ENCODE results near the gene CDKN2D.
A peak's percentile ranks its signal among the peaks of the same experiment; 100 is the strongest.

The CDKN2D gene

DNA sequence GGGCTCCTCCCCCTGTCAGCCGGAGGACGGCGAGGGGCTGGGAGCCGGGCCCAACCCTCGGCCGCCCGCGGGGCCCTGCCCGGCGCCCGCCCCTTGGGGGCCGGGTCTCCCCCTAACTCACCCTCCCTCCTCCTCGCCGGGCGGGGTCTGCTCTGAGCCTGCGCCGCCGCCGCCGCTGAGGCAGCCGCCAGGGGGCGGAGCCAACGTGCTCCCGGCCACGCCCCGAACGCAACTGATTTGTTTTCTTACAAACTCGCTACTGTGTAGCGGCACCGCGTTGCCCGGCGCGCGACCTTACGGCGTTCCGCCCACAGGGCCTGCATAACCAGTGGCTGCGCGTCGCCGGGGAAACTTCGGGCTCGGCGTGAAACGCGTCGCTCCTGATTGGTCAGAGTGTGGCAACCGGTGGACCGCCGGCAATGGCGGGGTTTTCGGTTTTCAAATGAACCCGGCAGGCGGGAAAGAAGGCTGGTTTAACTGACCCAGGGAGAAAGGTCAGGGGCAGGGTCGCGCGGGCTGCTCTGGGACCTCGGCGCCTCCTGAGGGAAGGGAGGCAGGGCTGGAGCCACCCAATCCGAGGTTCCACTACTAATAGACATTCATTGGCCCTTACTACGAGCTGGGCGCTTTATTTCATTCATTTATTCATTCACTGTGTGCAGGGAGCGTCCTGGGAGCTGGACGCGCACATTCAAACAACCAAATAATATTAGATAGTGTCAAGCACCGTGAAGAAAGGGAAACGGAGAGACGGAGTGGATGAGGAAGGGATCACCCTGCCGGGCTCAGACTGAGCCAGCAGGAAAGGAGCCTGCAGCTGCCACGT is at the start of gene CDKN2D:
CDKN2D (minus strand) TSS at position 154 of the 826 bp plus-strand sequence. CDS start 326 bp downstream, outside the sequence.
- peak; percentile 99 to 100 for DNase-seq (ENCODE audit: low read depth in 1 of 2, low spot score in 1 of 2)

DNA sequence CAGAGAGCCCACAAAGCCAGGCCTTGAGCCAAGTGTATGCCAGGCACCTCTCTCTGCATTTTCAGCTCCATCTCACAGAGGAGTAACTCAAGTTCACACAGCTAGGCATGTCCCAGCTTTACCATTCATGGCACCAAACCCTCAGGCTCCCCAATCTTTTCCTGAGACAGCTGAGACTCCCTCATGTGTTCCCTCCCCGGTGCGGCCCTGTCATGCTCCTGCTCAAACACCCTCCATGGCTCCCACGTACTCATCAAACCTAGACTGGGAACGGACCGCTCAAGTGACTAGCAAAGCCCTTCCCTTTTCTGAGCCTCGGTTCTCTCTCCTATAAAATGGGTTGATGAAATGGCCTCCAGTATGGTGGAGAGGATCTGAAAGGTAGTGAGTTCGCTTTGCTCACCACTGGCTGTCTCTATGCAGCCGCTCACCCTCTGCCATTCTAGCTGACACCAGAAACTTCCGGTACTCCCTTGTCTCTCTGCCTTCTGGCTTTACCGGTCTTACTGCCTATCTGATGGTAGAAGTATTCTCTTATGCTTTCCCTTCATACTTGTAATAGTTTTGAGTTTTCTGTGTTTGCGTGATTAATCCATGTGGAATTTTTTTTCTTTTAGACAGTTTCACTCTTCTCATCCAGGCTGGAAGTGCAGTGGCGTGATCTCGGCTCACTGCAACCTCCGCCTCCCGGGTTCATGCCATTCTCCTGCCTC is 48.8 kb upstream of the CDKN2D start:
- DNase-seq (ENCODE audit: low read depth in 1 of 2, low spot score in 1 of 2), result no peak

DNA sequence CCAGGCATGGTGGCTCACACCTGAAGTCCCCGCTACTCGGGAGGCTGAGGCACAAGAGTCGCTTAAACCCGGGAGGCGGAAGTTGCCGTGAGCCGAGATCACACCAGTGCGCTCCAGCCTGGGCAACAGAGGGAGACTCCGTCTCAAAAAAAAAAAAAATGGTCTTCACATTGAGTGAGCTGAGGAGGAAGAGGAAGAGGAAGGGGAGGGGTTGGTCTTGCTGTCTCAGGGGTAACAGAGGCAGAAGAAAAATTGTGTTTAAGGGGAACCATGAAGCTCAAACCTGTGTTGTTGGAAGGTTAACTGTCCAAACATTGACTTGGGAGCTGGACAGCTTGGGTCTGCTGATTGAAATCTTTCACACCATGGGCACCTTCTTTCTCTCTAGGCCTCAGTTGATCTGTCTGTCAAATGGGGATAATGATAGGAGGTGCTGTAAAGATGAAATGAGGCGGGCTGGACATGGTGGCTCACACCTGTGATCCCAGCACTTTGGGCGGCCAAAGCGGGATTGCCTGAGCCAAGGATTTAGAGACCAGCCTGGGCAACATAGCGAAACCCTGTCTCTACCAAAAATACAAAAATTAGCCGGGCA is 46.7 kb upstream of the CDKN2D start:
- no peak for DNase-seq (ENCODE audit: low read depth in 1 of 2, low spot score in 1 of 2)

DNA sequence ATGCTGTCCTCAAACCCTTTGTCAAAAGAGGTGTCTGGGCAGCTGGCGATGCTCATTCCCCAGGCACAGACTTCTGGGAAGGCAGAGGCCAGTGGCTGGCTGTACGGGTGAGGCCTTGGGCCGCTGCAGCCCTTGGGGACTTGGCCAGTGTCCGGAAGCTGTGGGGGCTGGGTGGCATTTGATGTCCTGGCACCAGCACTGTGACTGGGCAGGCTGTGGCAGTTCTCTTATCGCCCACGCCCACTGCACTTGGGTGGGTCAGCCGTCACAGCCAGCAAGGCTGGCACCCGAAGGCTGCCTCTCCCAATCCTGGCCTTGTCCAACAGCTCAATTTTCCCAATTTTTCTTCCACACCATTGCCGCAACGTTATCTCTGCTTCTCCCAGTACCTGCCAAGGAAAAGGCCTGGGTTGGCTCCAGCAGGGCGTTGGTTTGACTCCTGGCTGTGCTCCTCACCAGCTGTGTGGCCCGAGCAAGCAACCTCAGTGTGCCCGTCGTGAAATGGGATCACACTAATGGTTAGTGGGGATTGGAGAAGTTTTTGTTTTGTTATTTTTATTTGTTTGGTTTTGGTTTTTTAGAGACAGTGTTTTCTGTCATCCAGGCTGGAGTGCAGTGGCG is 43.8 kb upstream of the CDKN2D start:
- no peak for DNase-seq (ENCODE audit: low read depth in 1 of 2, low spot score in 1 of 2)

DNA sequence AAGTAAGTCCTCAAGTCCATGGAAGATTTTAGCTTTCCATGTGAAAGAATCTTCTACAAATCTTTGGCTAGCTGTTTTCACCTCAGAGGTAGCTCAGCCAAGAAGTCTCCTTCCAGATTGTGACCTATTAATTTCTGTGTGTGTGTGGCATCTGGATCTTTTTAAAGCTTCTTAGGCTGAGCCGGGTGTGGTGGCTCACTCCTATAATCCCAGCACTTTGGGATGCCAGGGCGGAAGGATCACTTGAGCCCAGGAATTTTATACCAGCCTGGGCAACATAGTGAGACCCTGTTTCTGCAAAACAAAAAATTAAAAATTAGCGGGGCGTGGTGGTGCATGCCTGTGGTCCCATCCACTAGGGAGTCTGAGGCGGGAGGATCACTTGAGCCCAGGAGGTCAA is 43.1 kb upstream of the CDKN2D start:
- no peak for DNase-seq (ENCODE audit: low read depth in 1 of 2, low spot score in 1 of 2)

DNA sequence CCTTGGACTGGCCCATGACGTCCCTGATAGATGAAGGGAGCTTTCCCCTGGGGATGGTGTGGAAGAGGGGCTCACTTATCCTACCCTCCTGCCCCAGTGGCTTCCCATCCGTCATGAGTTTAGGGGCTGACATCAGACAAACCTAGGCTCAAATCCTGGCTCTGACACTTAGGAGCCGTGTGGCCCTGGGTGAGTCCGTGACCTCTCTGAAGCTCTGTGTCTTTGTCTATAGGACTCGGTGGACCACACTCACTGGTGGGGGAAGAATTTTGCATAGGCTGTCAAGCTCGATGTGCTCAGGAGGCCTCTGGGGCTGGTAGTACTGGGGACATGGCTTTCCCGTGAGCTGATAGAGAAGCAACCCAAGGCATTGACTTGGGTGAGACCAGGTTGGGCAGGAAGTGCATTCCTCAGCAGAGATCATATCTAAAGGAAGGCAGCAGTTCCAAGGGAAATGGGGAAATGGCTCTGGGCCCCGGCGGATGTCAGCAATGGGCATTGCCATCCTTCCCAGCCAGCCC is 35.7 kb upstream of the CDKN2D start:
- DNase-seq (ENCODE audit: low read depth in 1 of 2, low spot score in 1 of 2), result no peak

DNA sequence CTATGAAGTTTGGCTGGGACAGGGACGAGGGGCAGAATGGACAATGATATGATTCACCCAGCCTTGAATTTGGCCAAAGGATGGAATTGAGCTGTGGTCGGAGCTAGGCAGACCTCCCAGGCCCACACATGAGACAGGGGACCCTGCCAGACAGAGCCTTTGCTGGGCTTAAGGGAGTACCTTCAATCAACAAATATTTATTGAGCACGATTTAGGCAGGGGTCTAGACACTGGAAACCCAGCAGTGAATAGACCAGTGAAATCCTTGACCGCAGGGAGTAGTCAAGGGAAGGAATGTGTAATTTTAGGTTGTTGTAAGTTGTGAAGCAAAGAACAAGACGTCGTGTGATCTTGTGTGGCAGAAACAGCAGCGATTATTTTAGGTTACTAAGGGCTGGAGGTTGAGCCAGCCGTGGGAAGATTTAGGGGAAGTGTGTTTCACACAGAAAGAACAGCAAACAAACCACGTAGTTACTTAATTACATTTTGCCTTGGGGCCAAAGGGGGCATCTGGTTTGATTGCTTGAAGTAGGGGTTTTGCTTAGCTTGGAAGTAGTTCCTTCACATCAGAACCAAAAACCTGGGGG is 35.2 kb upstream of the CDKN2D start:
- no peak for DNase-seq (ENCODE audit: low read depth in 1 of 2, low spot score in 1 of 2)

DNA sequence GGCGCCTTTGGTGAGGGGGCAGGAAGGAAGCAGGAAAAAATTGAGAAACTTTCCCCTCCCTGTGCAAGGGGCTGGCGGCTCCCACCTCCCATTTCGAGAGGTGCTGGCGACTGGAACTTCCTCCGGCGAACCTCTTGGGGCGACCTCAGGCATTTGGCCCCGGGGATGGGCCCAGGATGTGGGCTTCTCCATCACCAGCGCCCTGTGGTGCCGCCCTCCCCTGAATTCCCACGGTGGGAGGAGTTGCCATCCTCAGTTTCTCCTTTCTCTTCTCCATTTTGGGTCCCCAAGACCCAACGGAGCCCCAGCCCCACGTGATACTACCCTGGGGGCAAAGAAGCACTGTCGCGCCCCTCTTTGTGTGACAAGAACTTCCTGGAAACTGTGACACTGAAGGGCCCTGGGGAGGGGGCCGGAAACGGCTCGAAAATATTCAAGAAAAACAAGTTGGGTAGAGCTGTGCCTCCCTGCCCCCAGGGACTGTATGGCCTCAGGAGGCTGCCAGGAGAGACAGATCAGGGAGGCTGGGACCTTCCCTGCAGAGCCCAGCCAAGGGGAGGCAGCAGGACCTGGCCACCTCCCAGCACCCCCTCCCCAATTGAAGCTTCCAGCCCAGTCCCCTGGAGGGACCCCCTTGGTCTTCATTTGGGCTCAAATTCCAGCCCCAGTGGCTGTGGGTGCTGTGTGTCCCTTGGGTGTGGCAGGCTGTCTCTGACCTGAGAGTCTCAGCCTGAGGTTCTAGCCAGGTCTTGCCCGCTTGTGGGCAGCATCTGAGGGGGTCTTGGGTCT is 34.5 kb upstream of the CDKN2D start:
- peak; percentile 54 to 62 for DNase-seq (ENCODE audit: low read depth in 1 of 2, low spot score in 1 of 2)

DNA sequence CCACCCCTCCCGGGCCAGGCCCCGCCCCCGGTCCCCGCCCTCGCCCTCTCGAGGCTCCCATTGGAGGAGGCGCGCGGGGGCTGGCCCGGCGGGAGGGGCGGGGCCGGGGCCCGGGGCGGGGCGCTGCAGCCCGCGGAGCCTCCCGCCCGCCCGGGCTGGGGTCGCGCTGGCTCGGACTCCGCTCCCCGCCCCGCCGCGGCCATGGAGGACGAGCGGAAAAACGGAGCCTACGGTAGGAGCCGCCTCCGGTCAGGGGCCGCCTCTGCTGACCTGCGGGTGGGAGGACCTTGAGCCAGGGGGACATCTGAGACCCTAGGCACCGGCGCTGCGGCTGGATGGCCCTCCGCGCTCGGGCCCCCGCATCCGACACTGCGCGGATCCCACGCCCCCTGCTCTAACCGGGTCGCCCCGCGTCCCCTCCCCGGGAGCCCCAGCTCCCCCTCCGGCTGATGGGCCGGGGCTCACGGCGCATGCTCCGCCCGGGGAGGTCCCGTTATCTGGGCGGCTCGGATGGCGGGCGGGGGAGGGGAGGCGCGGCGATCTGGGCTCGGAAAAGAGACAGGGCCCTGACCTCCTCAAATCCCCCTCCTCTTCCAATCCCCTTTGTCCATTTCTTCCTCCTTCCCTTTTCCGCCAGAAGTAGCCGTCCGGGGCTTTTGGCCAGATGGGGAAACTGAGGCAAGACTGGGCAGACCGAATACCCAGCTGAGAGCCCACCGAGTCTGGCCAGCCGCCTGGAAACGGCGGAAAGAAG is 33.7 kb upstream of the CDKN2D start:
- DNase-seq (ENCODE audit: low read depth in 1 of 2, low spot score in 1 of 2), result peak; percentile 79 to 82

DNA sequence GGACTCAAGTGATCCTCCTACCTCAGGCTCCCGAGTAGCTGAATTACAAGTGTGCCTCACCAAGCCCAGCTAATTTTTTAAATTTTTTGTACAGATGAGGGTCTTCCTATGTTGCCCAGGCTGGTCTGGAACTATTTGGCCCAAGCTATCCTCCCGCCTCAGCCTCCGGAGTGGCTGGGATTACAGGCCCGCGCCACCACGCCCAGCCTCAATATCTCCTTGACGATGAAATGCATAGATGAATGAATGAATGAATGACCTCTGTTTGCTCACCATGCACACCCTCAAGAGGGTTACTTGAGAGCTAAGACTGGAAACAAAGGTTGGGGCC is 33.2 kb upstream of the CDKN2D start:
- no peak for DNase-seq (ENCODE audit: low read depth in 1 of 2, low spot score in 1 of 2)

DNA sequence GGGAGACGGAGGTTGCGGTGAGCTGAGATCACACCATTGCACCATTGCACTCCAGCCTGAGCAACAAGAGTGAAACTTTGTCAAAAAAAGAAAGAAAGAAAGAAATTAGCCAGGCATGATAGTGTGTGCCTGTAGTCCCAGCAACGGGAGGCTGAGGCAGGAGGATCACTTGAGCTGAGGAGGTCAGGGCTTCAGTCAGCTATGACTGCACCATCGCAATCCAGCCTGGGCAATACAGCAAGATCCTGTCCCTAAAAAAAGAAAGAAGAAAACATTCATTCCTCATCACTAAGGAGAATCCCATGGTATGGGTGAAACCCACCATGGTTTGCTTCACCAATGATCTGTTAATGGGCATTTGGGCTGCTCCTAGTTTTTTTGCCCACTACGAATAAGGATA is 31.4 kb upstream of the CDKN2D start:
- DNase-seq (ENCODE audit: low read depth in 1 of 2, low spot score in 1 of 2), result no peak

DNA sequence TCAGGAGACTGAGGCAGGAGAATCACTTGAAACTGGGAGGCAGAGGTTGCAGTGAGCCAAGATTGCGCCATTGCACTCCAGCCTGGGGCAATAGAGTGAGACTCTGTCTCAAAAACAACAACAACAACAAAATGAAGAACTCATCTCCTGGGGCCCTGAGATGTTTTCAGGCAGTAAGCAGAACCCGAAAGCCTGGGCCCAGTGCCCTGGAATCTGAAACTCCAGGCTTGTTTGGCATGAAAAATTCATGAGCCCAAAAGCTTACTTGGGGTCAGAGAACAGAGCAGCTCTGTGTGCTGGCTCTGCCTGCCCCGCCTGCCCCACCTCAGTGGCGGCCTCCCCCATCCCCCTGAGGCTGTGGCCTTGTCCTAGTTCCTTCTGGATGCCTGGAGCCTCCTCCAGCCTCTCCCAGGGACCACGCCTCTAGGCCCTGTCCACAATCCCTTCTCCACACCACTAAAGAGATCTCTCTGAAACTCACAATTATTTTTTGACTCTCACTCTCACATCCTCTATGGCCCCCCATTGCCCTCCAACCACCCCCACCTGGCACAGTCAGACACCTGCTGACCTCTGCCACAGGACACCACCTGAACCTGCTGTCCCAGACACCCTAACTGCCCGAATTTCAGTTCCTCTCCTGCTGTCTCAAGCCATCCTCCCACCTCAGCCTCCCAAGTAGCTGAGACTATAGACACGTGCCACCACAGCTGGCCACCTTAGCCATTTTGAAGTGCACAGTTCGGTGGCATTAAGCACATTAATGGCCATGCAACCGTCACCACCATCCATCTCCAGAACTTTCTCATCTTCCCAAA is 25.2 kb upstream of the CDKN2D start:
- DNase-seq (ENCODE audit: low read depth in 1 of 2, low spot score in 1 of 2), result no peak

DNA sequence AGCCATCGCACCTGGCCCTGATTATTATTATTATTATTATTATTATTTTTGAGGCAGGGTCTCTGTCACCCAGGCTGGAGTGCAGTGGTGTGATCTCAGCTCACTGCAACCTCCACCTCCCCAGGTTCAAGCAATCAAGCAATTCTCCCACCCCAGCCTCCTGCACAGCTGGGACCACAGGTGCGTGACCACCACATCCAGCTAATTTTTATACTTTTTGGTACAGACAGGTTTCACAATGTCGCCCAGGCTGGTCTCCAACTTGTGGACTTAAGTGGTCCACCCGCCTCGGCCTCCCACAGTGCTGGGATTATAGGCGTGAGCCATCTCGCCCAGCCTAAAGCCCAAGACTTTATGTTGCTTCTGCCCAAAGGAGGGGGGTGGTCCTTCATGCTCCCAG is 24.4 kb upstream of the CDKN2D start:
- DNase-seq (ENCODE audit: low read depth in 1 of 2, low spot score in 1 of 2), result no peak

DNA sequence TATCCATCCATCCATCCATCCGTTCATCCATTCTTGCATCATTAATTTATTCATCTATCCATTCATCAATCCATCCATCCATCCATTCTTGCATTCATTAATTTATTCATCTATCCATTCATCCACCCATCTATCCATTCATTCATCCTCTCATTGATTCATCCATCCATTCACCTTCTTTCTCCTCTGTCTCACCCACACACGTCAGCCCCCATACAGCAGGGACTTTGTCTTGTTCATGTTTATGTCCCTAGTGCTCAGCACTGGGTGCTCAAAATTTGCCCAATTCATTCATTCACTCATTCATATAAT is 19.0 kb upstream of the CDKN2D start:
- no peak for DNase-seq (ENCODE audit: low read depth in 1 of 2, low spot score in 1 of 2)

DNA sequence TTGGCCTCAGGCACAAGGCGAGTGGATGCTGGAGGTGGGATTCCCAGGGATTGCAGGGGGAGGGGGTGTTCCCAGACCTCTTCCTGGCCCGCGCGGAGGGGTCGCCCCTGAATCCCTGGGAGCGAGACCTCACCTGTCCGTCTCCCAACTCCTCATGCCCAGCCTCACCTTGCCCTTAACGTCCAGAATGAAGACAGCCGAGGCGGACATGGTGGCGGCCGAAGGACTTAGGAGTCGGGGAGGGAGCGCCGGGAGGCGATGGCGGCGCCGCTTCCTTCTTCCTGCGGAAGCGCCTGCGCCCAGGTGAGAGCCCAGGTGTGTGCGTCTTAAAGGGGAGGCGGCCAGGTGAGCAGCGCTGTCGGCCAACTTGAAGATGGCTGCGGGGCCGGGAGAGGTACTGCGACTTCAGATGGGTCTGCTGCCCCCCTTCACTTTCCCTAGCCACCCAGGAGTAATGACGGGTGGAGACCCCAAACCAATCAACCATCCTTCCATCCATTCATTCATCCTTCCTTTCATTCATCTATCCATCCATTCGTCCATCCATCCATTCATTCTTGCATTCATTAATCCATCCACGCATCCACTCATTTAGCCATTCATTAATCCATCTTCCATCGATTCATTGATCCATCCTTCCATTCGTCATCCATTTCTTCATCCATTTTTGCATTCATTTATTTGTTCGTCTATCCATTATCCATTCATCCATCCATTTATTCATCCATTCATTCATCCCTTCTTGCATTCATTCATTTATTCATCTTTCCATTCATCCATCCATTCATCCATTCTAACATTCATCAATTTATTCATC is 18.5 kb upstream of the CDKN2D start, which contains the start of gene AP1M2:
AP1M2 (minus strand) TSS at position 291 of the 817 bp plus-strand sequence; CDS start at position 210, 81 bp downstream.
- no peak for DNase-seq (ENCODE audit: low read depth in 1 of 2, low spot score in 1 of 2)

DNA sequence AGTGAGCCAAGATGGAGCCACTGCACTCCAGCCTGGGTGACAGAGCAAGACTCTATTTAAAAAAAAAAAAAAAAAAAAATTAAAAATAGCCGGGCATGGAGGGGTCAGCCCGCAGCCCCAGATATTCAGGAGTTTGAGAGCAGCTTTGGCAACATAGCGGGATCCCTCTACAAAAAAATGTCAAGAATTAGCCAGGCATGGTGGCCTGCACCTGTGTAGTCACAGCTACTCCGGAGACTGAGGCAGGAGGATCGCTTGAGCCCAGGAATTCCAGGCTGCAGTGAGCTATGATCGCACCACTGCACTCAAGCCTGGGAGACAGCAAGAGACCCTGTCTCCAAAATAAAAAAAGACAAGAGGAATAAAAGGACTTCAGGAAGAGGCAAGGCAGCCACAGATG is 17.6 kb upstream of the CDKN2D start:
- DNase-seq (ENCODE audit: low read depth in 1 of 2, low spot score in 1 of 2), result no peak

DNA sequence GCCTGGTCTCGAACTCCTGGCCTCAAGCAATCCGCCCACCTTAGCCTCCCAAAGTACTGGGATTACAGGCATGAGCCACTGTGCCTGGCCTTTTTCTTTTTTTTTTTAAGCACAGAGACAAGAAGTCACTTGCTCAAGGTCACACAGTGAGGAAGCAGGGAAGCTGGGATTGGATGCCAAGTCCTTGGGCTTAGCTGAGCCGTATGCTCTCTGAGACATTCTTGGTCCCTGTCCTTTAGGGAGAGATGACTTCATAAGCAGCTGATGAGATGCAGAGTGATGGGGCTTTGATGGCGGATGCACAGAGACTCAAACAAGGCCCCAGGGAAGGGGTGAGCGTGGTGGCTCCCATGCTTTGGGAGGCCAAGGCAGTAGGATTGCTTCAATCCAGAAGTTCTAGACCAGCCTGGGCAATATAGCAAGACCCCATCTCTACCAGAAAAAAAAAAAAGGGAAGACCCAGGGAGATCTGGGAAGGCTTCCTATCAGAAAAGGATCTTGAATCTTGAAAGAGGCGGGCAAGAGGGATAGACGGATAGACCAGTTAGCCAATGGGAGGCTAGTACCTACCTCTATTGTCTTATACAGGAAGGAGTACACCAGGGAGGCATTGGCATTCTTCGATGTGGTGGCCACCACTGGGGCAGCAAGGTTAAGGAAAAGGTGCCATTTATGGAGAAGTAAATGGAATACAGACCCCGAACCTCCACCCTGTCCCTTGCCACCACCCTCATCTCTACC is 14.4 kb upstream of the CDKN2D start:
- DNase-seq (ENCODE audit: low read depth in 1 of 2, low spot score in 1 of 2), result no peak

Measured in activated T-helper 1 cell treated with anti-CD3 and anti-CD28 coated beads, Interleukin-2, amount 50 U/mL, for 16 hours (primary cell).